Breast epithelium (tissue), 4 donors: ENCODE data around the gene ALG12. TPM values are rescaled to one million over a fixed set of nuclear protein-coding genes. Genes with fewer than 3 reads are reported as not detected.

Experiments used
- DNase-seq, 2 donors: peaks; one replicate each; pipeline ENCODE4 v3.0.0-alpha.2; 2019; ENCODE audit warnings: low spot score in 2 of 2
- H3K27ac ChIP-seq, 2 donors: fragments of 200-600 bp; sonication (generic) in 1 of 2; one replicate each; pipeline ENCODE4 v1.5.1; 2016 to 2019; ENCODE audit warnings: mild to moderate bottlenecking in 1 of 2
- H3K27me3 ChIP-seq, 2 donors: fragments of 200-600 bp; sonication (generic) in 1 of 2; one replicate each; pipeline versions ENCODE4 v1.5.1 to v1.6.0; 2017 to 2019; ENCODE audit warnings: control low read depth in 1 of 2, mild to moderate bottlenecking in 1 of 2
- H3K36me3 ChIP-seq: fragments of 200-600 bp; one replicate; pipeline ENCODE4 v1.5.1; 2019
- H3K4me1 ChIP-seq, 2 donors: fragments of 200-600 bp; sonication (generic); one replicate each; pipeline ENCODE4 v1.5.1; 2016 to 2019; ENCODE audit warnings: control low read depth in 1 of 2
- H3K4me3 ChIP-seq, 3 donors: fragments of 200-600 bp; sonication (generic); 1 replicate in 2 of 3; 2 replicates in 1 of 3; pipeline ENCODE4 v1.5.1; 2016 to 2019; ENCODE audit warnings: mild to moderate bottlenecking in 3 of 3, moderate library complexity in 2 of 3
- H3K9me3 ChIP-seq, 2 donors: fragments of 200-600 bp; sonication (generic) in 1 of 2; one replicate each; pipeline ENCODE4 v1.5.1; 2016 to 2019; ENCODE audit warnings: control low read depth in 1 of 2
- CTCF ChIP-seq, 3 donors: fragments of 450-650 bp; IDR thresholded peaks; one replicate each; pipeline ENCODE4 v1.5.1; 2016 to 2017; ENCODE audit warnings: antibody characterized with exemption in 3 of 3, mild to moderate bottlenecking in 3 of 3, moderate library complexity in 3 of 3
- POLR2A ChIP-seq: fragments of 450-650 bp; IDR thresholded peaks from one replicate; pipeline ENCODE4 v1.6.1; 2016; ENCODE audit warnings: antibody characterized with exemption, mild to moderate bottlenecking, moderate library complexity
- POLR2AphosphoS5 ChIP-seq, 3 donors: sonication (generic); formaldehyde crosslinking; IDR thresholded peaks; one replicate each; pipeline ENCODE4 v1.6.1; 2017; ENCODE audit warnings: antibody characterized with exemption in 3 of 3
- intact Hi-C: fragments of 100-400 bp; cut with DNase I; formaldehyde crosslinking; loops from one replicate; pipeline ENCODE4 v1.15.1; 2023; ENCODE audit warnings: low total_unique reads
- total RNA-seq, 3 donors: library from RNA; depleted of rRNA; stranded (reverse); fragments of >200 nt; gene quantifications; one replicate each; pipeline ENCODE4 v1.1.0, GENCODE V29; 2016

Gene ALG12
- total RNA-seq, 3 donors from 2014 or later, result 16.6 to 22.4 (median 19.7) TPM

- Histone ChIP-seq H3K36me3 (no peaks in the 10 kb centered on the region), H3K27ac (peak overlapping the region; percentile 96 to 99), H3K9me3 (no peaks in the 10 kb centered on the region), H3K27me3 (no peaks in the 10 kb centered on the region), H3K4me3 (peak overlapping the region; percentile 73 to 95 (median 92)), H3K4me1 (peaks cover 33 to 38% of the 10 kb centered on the region in 2 donors)
- intact Hi-C loops, result loop anchor here (10.0 kb wide), 1 partner anchor 225 kb away; the partner anchor contains the start of gene TRABD
- no peak for TF ChIP-seq POLR2A
- peak in 1 of 3 donors; percentile 18 for TF ChIP-seq CTCF (IDR thresholded peaks at IDR 0.05)
- DNase-seq, result no peak
Measured at GRCh38 chr22:49959782-49960158, 41.5 kb upstream of the ALG12 start.

GRCh38 chr22:49958931-49959781 lies 40.9 kb upstream of the ALG12 start:
- Histone ChIP-seq H3K27me3 (no peaks in the 10 kb centered on the region), H3K27ac (peak overlapping the region; percentile 96 to 99), H3K4me3 (peak overlapping the region; percentile 73 to 95 (median 92)), H3K36me3 (no peaks in the 10 kb centered on the region), H3K9me3 (no peaks in the 10 kb centered on the region), H3K4me1 (peaks cover 33 to 37% of the 10 kb centered on the region in 2 donors)
- TF ChIP-seq POLR2A (no peak), POLR2AphosphoS5 (IDR thresholded peaks at IDR 0.05) (no peak), CTCF (IDR thresholded peaks at IDR 0.05) (no peak)
- intact Hi-C loops, result loop anchor here (10.0 kb wide), 1 partner anchor 226 kb away; the partner anchor contains the start of gene TRABD
- DNase-seq, result no peak

GRCh38 chr22:49958366-49958921 lies 40.2 kb upstream of the ALG12 start:
- Histone ChIP-seq H3K36me3 (no peaks in the 10 kb centered on the region), H3K27ac (peak overlapping the region; percentile 96 to 99), H3K4me3 (no peak overlapping the region), H3K4me1 (peaks cover 28 to 37% of the 10 kb centered on the region in 2 donors), H3K27me3 (no peaks in the 10 kb centered on the region), H3K9me3 (no peaks in the 10 kb centered on the region)
- TF ChIP-seq CTCF (IDR thresholded peaks at IDR 0.05), result no peak
- TF ChIP-seq POLR2AphosphoS5 (IDR thresholded peaks at IDR 0.05), result no peak
- no peak for TF ChIP-seq POLR2A
- no peak for DNase-seq
- intact Hi-C loops, result loop anchor here (10.0 kb wide), 1 partner anchor 226 kb away; the partner anchor contains the start of gene TRABD

GRCh38 chr22:49957826-49958365 lies 39.7 kb upstream of the ALG12 start:
- no peak for TF ChIP-seq POLR2AphosphoS5 (IDR thresholded peaks at IDR 0.05)
- TF ChIP-seq POLR2A, result no peak
- TF ChIP-seq CTCF (IDR thresholded peaks at IDR 0.05), result no peak
- Histone ChIP-seq H3K27me3 (no peaks in the 10 kb centered on the region), H3K9me3 (no peaks in the 10 kb centered on the region), H3K36me3 (no peaks in the 10 kb centered on the region), H3K27ac (no peak overlapping the region), H3K4me1 (peaks cover 23 to 37% of the 10 kb centered on the region in 2 donors), H3K4me3 (no peak overlapping the region)
- DNase-seq, result no peak
- intact Hi-C loops, result loop anchor here (10.0 kb wide), 1 partner anchor 227 kb away; the partner anchor contains the start of gene TRABD
